ENCODE measurements around the gene OR13D1. TPM values are rescaled to one million over a fixed set of nuclear protein-coding genes. Genes with fewer than 3 reads are reported as not detected.

Gene OR13D1
- total and polyA plus RNA-seq, 2 experiments from 2014 or later: not detected

- Histone ChIP-seq H3K4me1 (ENCODE audit: insufficient read depth) (no peaks in the 10 kb centered on the region), H3K27me3 (no peaks in the 10 kb centered on the region), H2AFZ (no peak overlapping the region), H3K36me3 (replicated peaks; ENCODE audit: insufficient read depth, low read depth) (no peaks in the 10 kb centered on the region), H3K9me2 (replicated peaks; ENCODE audit: insufficient read depth) (no peaks in the 10 kb centered on the region), H3K9me3 (ENCODE audit: low read depth) (no peaks in the 10 kb centered on the region), H3K27ac (no peak overlapping the region), H4K20me1 (ENCODE audit: insufficient read depth, poor library complexity, severe bottlenecking) (no peaks in the 10 kb centered on the region), H3K4me2 (no peak overlapping the region), H3K79me2 (no peaks in the 10 kb centered on the region), H3K4me3 (no peak overlapping the region)
- no peak for DNase-seq (ENCODE audit: low spot score)
- WGBS (ENCODE audit: low lambda C conversion rate, missing lambda C conversion rate): 95% methylated on average over 5 of the region's 5 CpGs
- TF ChIP-seq EZH2phosphoT487 (IDR thresholded peaks at IDR 0.05; ENCODE audit: low read depth, severe bottlenecking, unreplicated experiment): no peak
- no peak for TF ChIP-seq CTCF (IDR thresholded peaks at IDR 0.05; ENCODE audit: poor library complexity)
- TF ChIP-seq EZH2 (IDR thresholded peaks at IDR 0.05; ENCODE audit: borderline replicate concordance): no peak
These were observed 30.7 kb downstream of the OR13D1 start for GRCh38 chr9:104725014-104725413.

- Histone ChIP-seq H2AFZ (no peak overlapping the region), H3K27ac (no peak overlapping the region), H3K4me3 (no peak overlapping the region), H3K4me1 (ENCODE audit: insufficient read depth) (no peaks in the 10 kb centered on the region), H3K36me3 (replicated peaks; ENCODE audit: insufficient read depth, low read depth) (no peaks in the 10 kb centered on the region), H3K4me2 (no peak overlapping the region), H4K20me1 (ENCODE audit: insufficient read depth, poor library complexity, severe bottlenecking) (no peaks in the 10 kb centered on the region), H3K27me3 (no peaks in the 10 kb centered on the region), H3K9me3 (ENCODE audit: low read depth) (no peaks in the 10 kb centered on the region), H3K79me2 (no peaks in the 10 kb centered on the region), H3K9me2 (replicated peaks; ENCODE audit: insufficient read depth) (no peaks in the 10 kb centered on the region)
- 35% methylated on average over 3 of the region's 3 CpGs for WGBS (ENCODE audit: low lambda C conversion rate, missing lambda C conversion rate)
- TF ChIP-seq CTCF (IDR thresholded peaks at IDR 0.05; ENCODE audit: poor library complexity) (no peak), EZH2phosphoT487 (IDR thresholded peaks at IDR 0.05; ENCODE audit: low read depth, severe bottlenecking, unreplicated experiment) (no peak), EZH2 (IDR thresholded peaks at IDR 0.05; ENCODE audit: borderline replicate concordance) (no peak)
- DNase-seq (ENCODE audit: low spot score): no peak
These were observed 44.1 kb downstream of the OR13D1 start for GRCh38 chr9:104738452-104738851.

- Histone ChIP-seq H3K9me3 (ENCODE audit: low read depth) (no peaks in the 10 kb centered on the region), H3K27ac (no peak overlapping the region), H3K4me2 (no peak overlapping the region), H3K79me2 (no peaks in the 10 kb centered on the region), H3K27me3 (no peaks in the 10 kb centered on the region), H3K9me2 (replicated peaks; ENCODE audit: insufficient read depth) (no peaks in the 10 kb centered on the region), H4K20me1 (ENCODE audit: insufficient read depth, poor library complexity, severe bottlenecking) (no peaks in the 10 kb centered on the region), H3K4me3 (no peak overlapping the region), H2AFZ (no peak overlapping the region), H3K4me1 (ENCODE audit: insufficient read depth) (no peaks in the 10 kb centered on the region), H3K36me3 (replicated peaks; ENCODE audit: insufficient read depth, low read depth) (no peaks in the 10 kb centered on the region)
- no peak for TF ChIP-seq EZH2phosphoT487 (IDR thresholded peaks at IDR 0.05; ENCODE audit: low read depth, severe bottlenecking, unreplicated experiment)
- TF ChIP-seq EZH2 (IDR thresholded peaks at IDR 0.05; ENCODE audit: borderline replicate concordance): no peak
- TF ChIP-seq CTCF (IDR thresholded peaks at IDR 0.05; ENCODE audit: poor library complexity): no peak
- 55% methylated on average over 1 of the region's 1 CpG for WGBS (ENCODE audit: low lambda C conversion rate, missing lambda C conversion rate)
- no peak for DNase-seq (ENCODE audit: low spot score)
These were observed 46.3 kb downstream of the OR13D1 start for GRCh38 chr9:104740621-104741020.
